ENCODE measurements around the gene ZNF561.
A peak's percentile ranks its signal among the peaks of the same experiment; 100 is the strongest.
"Not testable (repeated sequence)": the region's sequence is repeated elsewhere in the genome, so short reads cannot be mapped to it uniquely, and the experiment has no call there.

The ZNF561 gene

GRCh38 chr19:9584073-9584833 is 36.8 kb downstream of the ZNF561 start, which contains the start of gene ZNF121:
TSS of gene ZNF121 (minus strand) at chr19:9584504. CDS start at chr19:9568097, 16,407 bp downstream.
- Histone ChIP-seq H3K9ac (no peak within 1 kb of the TSS), H3K27ac (peak within 1 kb of the TSS; percentile 89), H3K9me3 (ENCODE audit: control insufficient read depth, low read length) (no peaks in the 10 kb centered on the region), H3K27me3 (ENCODE audit: control insufficient read depth, insufficient read depth, low read length) (no peaks in the 10 kb centered on the region), H3K79me2 (peaks cover 11% of the 10 kb centered on the region), H3K4me3 (ENCODE audit: low read depth, low read length) (peak within 1 kb of the TSS; percentile 70), H3K4me1 (no peaks in the 10 kb centered on the region), H3K36me3 (ENCODE audit: control insufficient read depth, insufficient read depth, low read length) (no peaks in the 10 kb centered on the region), H2AFZ (peak within 1 kb of the TSS; percentile 98), H3K4me2 (ENCODE audit: low read length) (peak within 1 kb of the TSS; percentile 88)
- TF ChIP-seq CTCF (IDR thresholded peaks at IDR 0.05): no peak

- not testable (repeated sequence) for H3K4me2 ChIP-seq (ENCODE audit: low read length)
Measured at GRCh38 chr19:9582081-9582725, 38.8 kb downstream of the ZNF561 start.

GRCh38 chr19:9580728-9581127 is 40.3 kb downstream of the ZNF561 start:
- Histone ChIP-seq H3K4me2 (ENCODE audit: low read length) (no peak overlapping the region), H2AFZ (no peak overlapping the region), H3K9ac (no peak overlapping the region), H3K79me2 (peaks cover 24% of the 10 kb centered on the region), H3K4me1 (no peaks in the 10 kb centered on the region), H3K27me3 (ENCODE audit: control insufficient read depth, insufficient read depth, low read length) (no peaks in the 10 kb centered on the region), H3K4me3 (ENCODE audit: low read depth, low read length) (no peak overlapping the region), H3K9me3 (ENCODE audit: control insufficient read depth, low read length) (no peaks in the 10 kb centered on the region), H3K27ac (no peak overlapping the region), H3K36me3 (ENCODE audit: control insufficient read depth, insufficient read depth, low read length) (no peaks in the 10 kb centered on the region)
- no peak for TF ChIP-seq CTCF (IDR thresholded peaks at IDR 0.05)

More at GRCh38 chr19:9582081-9582725, 38.8 kb downstream of the ZNF561 start:
- H3K4me3 ChIP-seq (ENCODE audit: low read depth, low read length); H3K4me1 ChIP-seq; H3K27ac ChIP-seq; H2AFZ ChIP-seq; H3K9me3 ChIP-seq (ENCODE audit: control insufficient read depth, low read length); H3K36me3 ChIP-seq (ENCODE audit: control insufficient read depth, insufficient read depth, low read length); H3K27me3 ChIP-seq (ENCODE audit: control insufficient read depth, insufficient read depth, low read length); H3K9ac ChIP-seq: not testable (repeated sequence)
- H3K79me2 ChIP-seq: peaks cover 15% of the 10 kb centered on the region

GRCh38 chr19:9570255-9570654 is 50.8 kb downstream of the ZNF561 start:
- H3K79me2 ChIP-seq: peaks cover 49% of the 10 kb centered on the region
- peaks cover 10% of the 10 kb centered on the region for H3K36me3 ChIP-seq (ENCODE audit: control insufficient read depth, insufficient read depth, low read length)
- H3K9ac ChIP-seq: no peak overlapping the region
- TF ChIP-seq CTCF (IDR thresholded peaks at IDR 0.05): no peak
- no peak overlapping the region for H3K4me2 ChIP-seq (ENCODE audit: low read length)
- H3K4me1 ChIP-seq: no peaks in the 10 kb centered on the region
- H3K27me3 ChIP-seq (ENCODE audit: control insufficient read depth, insufficient read depth, low read length): no peaks in the 10 kb centered on the region
- no peak overlapping the region for H3K27ac ChIP-seq
- no peak overlapping the region for H3K4me3 ChIP-seq (ENCODE audit: low read depth, low read length)
- H3K9me3 ChIP-seq (ENCODE audit: control insufficient read depth, low read length): peaks cover 12% of the 10 kb centered on the region
- H2AFZ ChIP-seq: no peak overlapping the region

- Histone ChIP-seq H3K9ac (no peak overlapping the region), H3K4me1 (no peaks in the 10 kb centered on the region), H2AFZ (no peak overlapping the region), H3K27me3 (ENCODE audit: control insufficient read depth, insufficient read depth, low read length) (no peaks in the 10 kb centered on the region), H3K4me3 (ENCODE audit: low read depth, low read length) (no peak overlapping the region), H3K9me3 (ENCODE audit: control insufficient read depth, low read length) (peaks cover 12% of the 10 kb centered on the region), H3K4me2 (ENCODE audit: low read length) (no peak overlapping the region), H3K27ac (no peak overlapping the region), H3K36me3 (ENCODE audit: control insufficient read depth, insufficient read depth, low read length) (peaks cover 13% of the 10 kb centered on the region), H3K79me2 (peaks cover 17% of the 10 kb centered on the region)
- TF ChIP-seq CTCF (IDR thresholded peaks at IDR 0.05): no peak
Measured at GRCh38 chr19:9566729-9567128, 54.3 kb downstream of the ZNF561 start.

All from parathyroid adenoma (tissue), 2 donors.